Loucy (cell line): ENCODE measurements around the gene RARB.

Source experiments
- EZH2phosphoT487 ChIP-seq: fragments of 200-600 bp; IDR thresholded peaks from 2 replicates; pipeline ENCODE4 v1.6.1; 2018; ENCODE audit warnings: antibody characterized with exemption, mild to moderate bottlenecking, moderate library complexity, borderline replicate concordance
- TF ChIP-seq, protein P1 (sequence below): fragments of 200-600 bp; sonication (generic); conservative IDR thresholded peaks from 2 replicates; pipeline ENCODE4 v1.5.1; 2014; ENCODE audit warnings: mild to moderate bottlenecking, antibody characterized with exemption, low read length

DNA sequence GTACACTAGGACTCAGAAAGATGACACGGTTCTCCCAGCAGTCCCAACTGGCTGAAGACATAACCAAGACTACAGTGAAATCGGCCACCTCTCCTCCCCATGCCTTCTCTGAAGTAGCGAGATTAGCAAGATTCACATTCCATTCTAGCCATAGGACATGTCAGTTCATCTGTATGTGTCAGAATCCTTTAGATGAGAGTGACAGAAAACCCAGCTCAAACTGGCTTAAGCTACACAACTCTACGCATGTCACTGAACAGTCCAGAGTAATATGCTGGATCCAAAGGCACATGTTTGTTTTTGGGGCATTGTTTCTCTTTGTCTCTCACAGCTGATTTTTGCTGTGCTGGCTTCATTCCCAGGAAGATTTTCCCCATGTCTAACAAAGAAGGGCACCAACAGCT is 75.8 kb downstream of the RARB start:
- TF ChIP-seq, protein P1, sequence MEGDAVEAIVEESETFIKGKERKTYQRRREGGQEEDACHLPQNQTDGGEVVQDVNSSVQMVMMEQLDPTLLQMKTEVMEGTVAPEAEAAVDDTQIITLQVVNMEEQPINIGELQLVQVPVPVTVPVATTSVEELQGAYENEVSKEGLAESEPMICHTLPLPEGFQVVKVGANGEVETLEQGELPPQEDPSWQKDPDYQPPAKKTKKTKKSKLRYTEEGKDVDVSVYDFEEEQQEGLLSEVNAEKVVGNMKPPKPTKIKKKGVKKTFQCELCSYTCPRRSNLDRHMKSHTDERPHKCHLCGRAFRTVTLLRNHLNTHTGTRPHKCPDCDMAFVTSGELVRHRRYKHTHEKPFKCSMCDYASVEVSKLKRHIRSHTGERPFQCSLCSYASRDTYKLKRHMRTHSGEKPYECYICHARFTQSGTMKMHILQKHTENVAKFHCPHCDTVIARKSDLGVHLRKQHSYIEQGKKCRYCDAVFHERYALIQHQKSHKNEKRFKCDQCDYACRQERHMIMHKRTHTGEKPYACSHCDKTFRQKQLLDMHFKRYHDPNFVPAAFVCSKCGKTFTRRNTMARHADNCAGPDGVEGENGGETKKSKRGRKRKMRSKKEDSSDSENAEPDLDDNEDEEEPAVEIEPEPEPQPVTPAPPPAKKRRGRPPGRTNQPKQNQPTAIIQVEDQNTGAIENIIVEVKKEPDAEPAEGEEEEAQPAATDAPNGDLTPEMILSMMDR: no peak
- TF ChIP-seq EZH2phosphoT487: no peak
